ENCODE data around the gene MTHFS.

Gene MTHFS

DNA sequence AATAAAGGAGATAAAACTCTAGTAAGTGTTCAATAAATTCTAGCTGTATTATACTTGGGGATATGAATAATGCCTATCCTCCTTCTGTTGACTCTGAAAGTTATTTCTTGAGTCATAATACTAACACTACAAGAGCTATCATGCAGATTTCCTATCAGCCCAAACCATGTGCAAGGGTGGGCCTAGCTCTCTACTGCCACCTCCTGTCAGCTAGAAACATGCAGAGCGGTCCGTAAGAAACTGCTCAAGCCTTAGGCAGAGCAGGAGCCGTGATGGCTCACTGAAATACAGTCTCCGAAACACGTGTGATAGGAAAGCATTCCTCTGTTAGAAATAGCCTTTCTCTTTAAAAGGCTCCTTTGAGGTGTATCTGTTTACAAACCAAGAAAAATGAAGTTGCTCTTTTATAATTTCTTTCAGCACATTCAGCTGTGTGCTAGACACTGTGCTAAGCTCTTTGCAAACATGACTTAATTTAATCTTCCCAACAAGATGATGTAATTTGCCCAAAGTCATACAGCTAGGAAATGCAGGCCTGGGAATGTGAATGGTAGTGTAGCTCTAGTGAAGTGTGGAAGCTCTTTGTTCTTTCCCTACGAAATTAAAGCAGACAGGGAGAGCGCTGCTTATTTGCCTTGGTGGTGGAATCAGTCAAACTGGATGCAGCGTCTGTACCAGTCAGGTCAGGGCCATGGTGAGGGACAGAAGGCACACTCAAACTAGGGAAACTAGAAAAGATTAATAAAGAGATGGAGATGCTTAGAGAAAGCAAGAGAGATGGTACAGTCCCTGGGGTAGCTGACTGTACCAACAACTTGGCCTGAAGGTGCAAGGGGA lies 43.1 kb downstream of the MTHFS start:
- DNase-seq (ENCODE audit: low read depth), result peak; percentile 59
- TF ChIP-seq, protein P1, sequence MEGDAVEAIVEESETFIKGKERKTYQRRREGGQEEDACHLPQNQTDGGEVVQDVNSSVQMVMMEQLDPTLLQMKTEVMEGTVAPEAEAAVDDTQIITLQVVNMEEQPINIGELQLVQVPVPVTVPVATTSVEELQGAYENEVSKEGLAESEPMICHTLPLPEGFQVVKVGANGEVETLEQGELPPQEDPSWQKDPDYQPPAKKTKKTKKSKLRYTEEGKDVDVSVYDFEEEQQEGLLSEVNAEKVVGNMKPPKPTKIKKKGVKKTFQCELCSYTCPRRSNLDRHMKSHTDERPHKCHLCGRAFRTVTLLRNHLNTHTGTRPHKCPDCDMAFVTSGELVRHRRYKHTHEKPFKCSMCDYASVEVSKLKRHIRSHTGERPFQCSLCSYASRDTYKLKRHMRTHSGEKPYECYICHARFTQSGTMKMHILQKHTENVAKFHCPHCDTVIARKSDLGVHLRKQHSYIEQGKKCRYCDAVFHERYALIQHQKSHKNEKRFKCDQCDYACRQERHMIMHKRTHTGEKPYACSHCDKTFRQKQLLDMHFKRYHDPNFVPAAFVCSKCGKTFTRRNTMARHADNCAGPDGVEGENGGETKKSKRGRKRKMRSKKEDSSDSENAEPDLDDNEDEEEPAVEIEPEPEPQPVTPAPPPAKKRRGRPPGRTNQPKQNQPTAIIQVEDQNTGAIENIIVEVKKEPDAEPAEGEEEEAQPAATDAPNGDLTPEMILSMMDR (IDR thresholded peaks at IDR 0.05; ENCODE audit: control insufficient read depth, extremely low read depth, insufficient read depth), result peak; percentile 99
- H3K4me3 ChIP-seq (ENCODE audit: low read depth, low read length), result no peak overlapping the region

DNA sequence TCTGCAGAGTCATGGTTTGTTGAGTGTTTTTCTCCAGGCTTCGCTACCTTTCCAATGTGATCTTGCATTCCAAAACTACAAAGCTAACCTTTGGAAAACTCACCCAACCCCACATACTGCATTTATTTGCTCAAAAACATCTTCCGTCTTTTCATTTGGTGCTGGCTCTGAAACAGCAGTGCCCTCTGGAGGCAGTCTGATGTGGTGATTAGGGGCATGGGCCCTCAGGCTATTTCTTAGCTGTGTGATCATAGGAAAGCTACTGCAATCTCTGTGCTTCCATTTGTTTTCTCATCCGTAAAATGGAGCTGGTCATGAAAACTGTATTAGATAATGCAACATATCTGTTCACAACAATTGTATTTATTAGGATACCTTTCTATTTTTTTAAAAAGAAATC lies 47.0 kb downstream of the MTHFS start:
- TF ChIP-seq, protein P1 (IDR thresholded peaks at IDR 0.05; ENCODE audit: control insufficient read depth, extremely low read depth, insufficient read depth), result peak; percentile 88
- DNase-seq (ENCODE audit: low read depth), result peak; percentile 36

DNA sequence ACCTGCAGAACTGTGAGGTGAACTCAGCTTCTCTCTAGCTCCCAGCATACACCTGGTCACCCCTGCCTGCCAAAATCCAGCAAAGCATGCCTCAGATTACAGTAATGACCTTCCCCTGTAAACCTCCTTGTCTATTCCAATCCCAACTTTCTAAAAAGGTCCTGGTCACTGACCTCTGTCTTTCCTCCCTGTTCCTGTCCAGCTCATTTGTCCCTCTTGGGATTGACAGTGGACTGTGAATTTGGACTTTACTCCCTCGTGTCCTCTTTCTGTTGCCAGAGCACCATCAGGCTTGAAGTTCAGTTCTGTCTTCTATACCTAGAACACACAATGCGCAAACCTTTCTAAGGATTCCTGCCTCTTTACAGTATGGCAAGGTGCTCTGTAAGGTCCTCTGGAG lies 50.3 kb downstream of the MTHFS start:
- no peak for DNase-seq (ENCODE audit: low read depth)

More for the DNA sequence above, 47.0 kb downstream of the MTHFS start:
- H3K4me3 ChIP-seq (ENCODE audit: low read depth, low read length), result no peak overlapping the region

DNA sequence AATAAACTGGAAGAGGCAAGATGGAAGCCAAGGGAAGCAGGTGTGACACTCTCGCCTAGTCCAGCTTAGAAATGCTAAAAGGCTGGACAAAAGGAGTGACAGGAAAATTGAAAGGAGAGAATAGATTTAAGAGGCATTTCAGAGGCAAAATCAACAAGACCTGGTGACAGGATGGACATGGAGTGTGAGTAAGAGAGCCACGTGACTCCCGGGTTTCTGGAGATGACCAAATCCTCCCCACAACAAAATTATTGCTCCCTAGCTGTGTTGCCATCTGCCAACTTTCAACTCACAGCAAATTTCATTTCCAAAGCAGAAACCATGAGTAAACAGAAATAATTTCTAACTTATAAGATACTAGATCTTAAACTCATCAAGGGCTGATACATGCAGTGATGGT lies 52.6 kb downstream of the MTHFS start:
- no peak for DNase-seq (ENCODE audit: low read depth)
- no peak overlapping the region for H3K4me3 ChIP-seq (ENCODE audit: low read depth, low read length)
- TF ChIP-seq, protein P1 (IDR thresholded peaks at IDR 0.05; ENCODE audit: control insufficient read depth, extremely low read depth, insufficient read depth), result no peak

More for the DNA sequence above, 50.3 kb downstream of the MTHFS start:
- TF ChIP-seq, protein P1 (IDR thresholded peaks at IDR 0.05; ENCODE audit: control insufficient read depth, extremely low read depth, insufficient read depth), result no peak
- no peak overlapping the region for H3K4me3 ChIP-seq (ENCODE audit: low read depth, low read length)

DNA sequence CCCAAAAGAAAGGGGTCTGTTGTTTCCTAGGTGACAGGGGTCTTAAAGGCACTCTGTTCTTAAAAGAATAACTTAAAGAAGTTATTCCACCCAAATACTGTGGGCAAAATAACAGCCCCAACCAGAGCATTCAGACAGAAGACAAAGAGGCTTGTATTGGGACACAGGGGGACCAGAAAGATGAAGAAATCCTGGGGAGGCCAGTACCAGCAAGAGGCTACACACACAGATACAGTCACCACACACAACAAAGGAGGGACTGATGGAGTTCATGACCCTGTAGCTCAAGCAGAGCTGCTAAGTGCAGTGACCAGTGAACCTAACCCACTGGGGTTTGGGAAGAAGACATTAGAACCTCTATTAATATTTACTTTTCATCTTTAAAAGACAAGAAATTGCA lies 59.0 kb downstream of the MTHFS start:
- no peak overlapping the region for H3K4me3 ChIP-seq (ENCODE audit: low read depth, low read length)
- DNase-seq (ENCODE audit: low read depth), result no peak
- TF ChIP-seq, protein P1 (IDR thresholded peaks at IDR 0.05; ENCODE audit: control insufficient read depth, extremely low read depth, insufficient read depth), result no peak

DNA sequence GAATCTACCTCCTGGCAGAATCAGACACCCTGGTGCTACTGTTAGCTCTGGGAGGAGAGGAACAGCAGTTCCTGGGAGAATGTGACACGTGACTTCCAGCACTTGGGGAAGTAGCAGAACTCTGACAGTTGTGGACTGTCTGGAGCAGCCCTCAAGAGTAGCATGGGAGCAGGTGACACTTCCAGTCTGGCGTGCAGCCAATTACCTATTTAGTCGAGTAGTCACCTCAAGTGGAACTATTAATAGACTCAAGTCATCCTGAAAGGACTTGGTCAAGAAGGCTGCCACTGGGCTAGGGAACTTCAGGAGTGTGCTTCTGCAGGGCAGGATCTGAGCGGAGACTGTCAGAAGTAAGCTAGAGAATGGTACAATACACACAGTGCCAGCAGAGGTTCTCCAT lies 62.3 kb downstream of the MTHFS start:
- TF ChIP-seq, protein P1 (IDR thresholded peaks at IDR 0.05; ENCODE audit: control insufficient read depth, extremely low read depth, insufficient read depth), result no peak
- no peak for DNase-seq (ENCODE audit: low read depth)
- no peak overlapping the region for H3K4me3 ChIP-seq (ENCODE audit: low read depth, low read length)

Measured in LNCaP clone FGC (cell line).